ENCODE data around the gene AKR1D1.

The AKR1D1 gene

GRCh38 chr7:138076196-138076595 lies at the start of gene AKR1D1:
Gene AKR1D1 (plus strand): TSS chr7:138076459. CDS start chr7:138076519, 60 bp downstream.
- H3K4me1 ChIP-seq: no peaks in the 10 kb centered on the region
- H3K36me3 ChIP-seq (ENCODE audit: control insufficient read depth, insufficient read depth, low read length): no peaks in the 10 kb centered on the region
- no peak for TF ChIP-seq CTCF (IDR thresholded peaks at IDR 0.05)
- H3K9me3 ChIP-seq (ENCODE audit: control insufficient read depth, low read length): no peaks in the 10 kb centered on the region
- no peaks in the 10 kb centered on the region for H3K79me2 ChIP-seq
- no peak within 1 kb of the TSS for H3K4me2 ChIP-seq (ENCODE audit: low read length)
- H3K27ac ChIP-seq: no peak within 1 kb of the TSS
- no peaks in the 10 kb centered on the region for H3K27me3 ChIP-seq (ENCODE audit: control insufficient read depth, insufficient read depth, low read length)
- H3K4me3 ChIP-seq (ENCODE audit: low read depth, low read length): no peak within 1 kb of the TSS
- no peak within 1 kb of the TSS for H2AFZ ChIP-seq
- H3K9ac ChIP-seq: no peak within 1 kb of the TSS

GRCh38 chr7:138027100-138027499 lies 49.2 kb upstream of the AKR1D1 start:
- Histone ChIP-seq H3K9ac (no peak overlapping the region), H3K36me3 (ENCODE audit: control insufficient read depth, insufficient read depth, low read length) (no peaks in the 10 kb centered on the region), H3K27ac (no peak overlapping the region), H3K4me2 (ENCODE audit: low read length) (no peak overlapping the region), H3K79me2 (no peaks in the 10 kb centered on the region), H3K27me3 (ENCODE audit: control insufficient read depth, insufficient read depth, low read length) (no peaks in the 10 kb centered on the region), H3K4me1 (no peaks in the 10 kb centered on the region), H3K4me3 (ENCODE audit: low read depth, low read length) (no peak overlapping the region), H3K9me3 (ENCODE audit: control insufficient read depth, low read length) (no peaks in the 10 kb centered on the region), H2AFZ (no peak overlapping the region)
- TF ChIP-seq CTCF (IDR thresholded peaks at IDR 0.05): no peak

- Histone ChIP-seq H3K4me3 (ENCODE audit: low read depth, low read length) (no peak overlapping the region), H3K36me3 (ENCODE audit: control insufficient read depth, insufficient read depth, low read length) (no peaks in the 10 kb centered on the region), H3K9ac (no peak overlapping the region), H3K4me1 (no peaks in the 10 kb centered on the region), H3K4me2 (ENCODE audit: low read length) (no peak overlapping the region), H3K27ac (no peak overlapping the region), H3K27me3 (ENCODE audit: control insufficient read depth, insufficient read depth, low read length) (no peaks in the 10 kb centered on the region), H2AFZ (no peak overlapping the region), H3K79me2 (no peaks in the 10 kb centered on the region), H3K9me3 (ENCODE audit: control insufficient read depth, low read length) (no peaks in the 10 kb centered on the region)
- no peak for TF ChIP-seq CTCF (IDR thresholded peaks at IDR 0.05)
These were observed 47.1 kb upstream of the AKR1D1 start for GRCh38 chr7:138029126-138029525.

GRCh38 chr7:138029941-138030340 lies 46.3 kb upstream of the AKR1D1 start:
- Histone ChIP-seq H2AFZ (no peak overlapping the region), H3K9me3 (ENCODE audit: control insufficient read depth, low read length) (no peaks in the 10 kb centered on the region), H3K27ac (no peak overlapping the region), H3K4me3 (ENCODE audit: low read depth, low read length) (no peak overlapping the region), H3K4me1 (no peaks in the 10 kb centered on the region), H3K79me2 (no peaks in the 10 kb centered on the region), H3K27me3 (ENCODE audit: control insufficient read depth, insufficient read depth, low read length) (no peaks in the 10 kb centered on the region), H3K9ac (no peak overlapping the region), H3K4me2 (ENCODE audit: low read length) (no peak overlapping the region), H3K36me3 (ENCODE audit: control insufficient read depth, insufficient read depth, low read length) (no peaks in the 10 kb centered on the region)
- TF ChIP-seq CTCF (IDR thresholded peaks at IDR 0.05): no peak

GRCh38 chr7:138030679-138031351 lies 45.4 kb upstream of the AKR1D1 start:
- Histone ChIP-seq H3K4me3 (ENCODE audit: low read depth, low read length) (no peak overlapping the region), H3K79me2 (no peaks in the 10 kb centered on the region), H3K4me1 (no peaks in the 10 kb centered on the region), H3K9ac (no peak overlapping the region), H3K36me3 (ENCODE audit: control insufficient read depth, insufficient read depth, low read length) (no peaks in the 10 kb centered on the region), H2AFZ (no peak overlapping the region), H3K4me2 (ENCODE audit: low read length) (no peak overlapping the region), H3K9me3 (ENCODE audit: control insufficient read depth, low read length) (no peaks in the 10 kb centered on the region), H3K27ac (no peak overlapping the region), H3K27me3 (ENCODE audit: control insufficient read depth, insufficient read depth, low read length) (no peaks in the 10 kb centered on the region)
- TF ChIP-seq CTCF (IDR thresholded peaks at IDR 0.05): no peak
